ENCODE data around the gene INAFM2. TPM values are rescaled to one million over a fixed set of nuclear protein-coding genes. Genes with fewer than 3 reads are reported as not detected.

INAFM2 gene
- total and polyA plus RNA-seq, 4 experiments from 2014 or later, result 0.08 to 7.5 (median 5.0) TPM

- Histone ChIP-seq H3K27me3 (ENCODE audit: insufficient read depth, low read length) (no peaks in the 10 kb centered on the region), H3K4me1 (ENCODE audit: insufficient read depth, low read length) (peaks cover 15% of the 10 kb centered on the region), H3K36me3 (ENCODE audit: insufficient read depth, low read length) (no peaks in the 10 kb centered on the region), H3K4me3 (ENCODE audit: low read length in 2 of 2) (no peak overlapping the region), H3K27ac (ENCODE audit: low read depth, low read length) (no peak overlapping the region), H3K9me3 (ENCODE audit: control insufficient read depth in 1 of 2, low read length in 2 of 2) (no peaks in the 10 kb centered on the region)
- Mint-ChIP-seq H3K27me3 (peaks cover 0 to 2% of the 10 kb centered on the region in 2 donors), H3K9me3 (no peaks in the 10 kb centered on the region), H3K36me3 (no peaks in the 10 kb centered on the region), H3K27ac (no peak overlapping the region), H3K4me3 (no peak overlapping the region), H3K4me1 (peaks cover 7 to 16% (median 9%) of the 10 kb centered on the region in 4 donors)
- CTCF ChIA-PET (ENCODE audit: partially characterized antibody), result interaction anchor here (1.3 to 21.4 kb wide), 7 partner anchors 7 to 58 kb away, joined by 4 to 634 read pairs (median 39); partner anchors contain the start of genes ANKRD63, INAFM2 and PLCB2
- DNase-seq, result no peak
- POLR2A ChIA-PET (ENCODE audit: partially characterized antibody), result interaction anchor here (0.9 to 1.7 kb wide), 4 partner anchors 9 to 105 kb away, joined by 3 to 7 read pairs (median 4); partner anchors contain the start of genes INAFM2 and PLCB2
- intact Hi-C loops (cut with micrococcal nuclease), result no loop called here
Measured at GRCh38 chr15:40334541-40334940, 11.0 kb downstream of the INAFM2 start.

- Mint-ChIP-seq H3K9me3 (no peaks in the 10 kb centered on the region), H3K27ac (peak overlapping the region in 1 of 7 donors; percentile 13), H3K4me3 (no peak overlapping the region), H3K27me3 (peaks cover 0 to 2% of the 10 kb centered on the region in 2 donors), H3K36me3 (no peaks in the 10 kb centered on the region), H3K4me1 (peaks cover 7 to 16% (median 9%) of the 10 kb centered on the region in 4 donors)
- intact Hi-C loops (cut with micrococcal nuclease), result loop anchor here (5.0 kb wide), 1 partner anchor 118 kb away; no protein-coding TSS in a partner anchor
- Histone ChIP-seq H3K4me3 (ENCODE audit: low read length in 2 of 2) (no peak overlapping the region), H3K27ac (ENCODE audit: low read depth, low read length) (no peak overlapping the region), H3K9me3 (ENCODE audit: control insufficient read depth in 1 of 2, low read length in 2 of 2) (no peaks in the 10 kb centered on the region), H3K4me1 (ENCODE audit: insufficient read depth, low read length) (peaks cover 15% of the 10 kb centered on the region), H3K36me3 (ENCODE audit: insufficient read depth, low read length) (no peaks in the 10 kb centered on the region), H3K27me3 (ENCODE audit: insufficient read depth, low read length) (no peaks in the 10 kb centered on the region)
- no peak for DNase-seq
- ChIA-PET CTCF (ENCODE audit: partially characterized antibody) (interaction anchor here (0.6 to 21.4 kb wide), 9 partner anchors 8 to 87 kb away, joined by 3 to 634 read pairs (median 14); partner anchors contain the start of genes ANKRD63, INAFM2 and PLCB2), POLR2A (ENCODE audit: partially characterized antibody) (interaction anchor here (1.0 to 4.2 kb wide), 4 partner anchors 12 to 105 kb away, joined by 3 to 32 read pairs (median 6); partner anchors contain the start of genes INAFM2 and PLCB2)
Measured at GRCh38 chr15:40334941-40335795, 11.7 kb downstream of the INAFM2 start.

- Histone ChIP-seq H3K4me1 (ENCODE audit: insufficient read depth, low read length) (peaks cover 15% of the 10 kb centered on the region), H3K36me3 (ENCODE audit: insufficient read depth, low read length) (no peaks in the 10 kb centered on the region), H3K4me3 (ENCODE audit: low read length in 2 of 2) (no peak overlapping the region), H3K27me3 (ENCODE audit: insufficient read depth, low read length) (no peaks in the 10 kb centered on the region), H3K27ac (ENCODE audit: low read depth, low read length) (no peak overlapping the region), H3K9me3 (ENCODE audit: control insufficient read depth in 1 of 2, low read length in 2 of 2) (no peaks in the 10 kb centered on the region)
- no peak for DNase-seq
- Mint-ChIP-seq H3K36me3 (no peaks in the 10 kb centered on the region), H3K27ac (peak overlapping the region in 1 of 7 donors; percentile 47), H3K4me1 (peaks cover 7 to 16% (median 9%) of the 10 kb centered on the region in 4 donors), H3K4me3 (no peak overlapping the region), H3K9me3 (no peaks in the 10 kb centered on the region), H3K27me3 (peaks cover 0 to 2% of the 10 kb centered on the region in 2 donors)
- ChIA-PET POLR2A (ENCODE audit: partially characterized antibody) (interaction anchor here (1.2 to 4.2 kb wide), 2 partner anchors 16 to 27 kb away, joined by 4 to 32 read pairs; partner anchors contain the start of gene PLCB2), CTCF (ENCODE audit: partially characterized antibody) (interaction anchor here (0.6 to 21.4 kb wide), 16 partner anchors 9 to 292 kb away, joined by 3 to 634 read pairs (median 8); partner anchors contain the start of genes ANKRD63, INAFM2 and PLCB2)
- intact Hi-C loops (cut with micrococcal nuclease), result loop anchor here (5.0 kb wide), 1 partner anchor 119 kb away; no protein-coding TSS in a partner anchor
Measured at GRCh38 chr15:40335938-40336743, 12.6 kb downstream of the INAFM2 start.

GRCh38 chr15:40336744-40337122 lies 13.2 kb downstream of the INAFM2 start:
- Mint-ChIP-seq H3K4me1 (peaks cover 7 to 16% (median 9%) of the 10 kb centered on the region in 4 donors), H3K27me3 (peaks cover 0 to 2% of the 10 kb centered on the region in 2 donors), H3K9me3 (no peaks in the 10 kb centered on the region), H3K4me3 (no peak overlapping the region), H3K36me3 (no peaks in the 10 kb centered on the region), H3K27ac (peak overlapping the region in 1 of 7 donors; percentile 47)
- Histone ChIP-seq H3K4me3 (ENCODE audit: low read length in 2 of 2) (no peak overlapping the region), H3K27me3 (ENCODE audit: insufficient read depth, low read length) (no peaks in the 10 kb centered on the region), H3K27ac (ENCODE audit: low read depth, low read length) (no peak overlapping the region), H3K36me3 (ENCODE audit: insufficient read depth, low read length) (no peaks in the 10 kb centered on the region), H3K9me3 (ENCODE audit: control insufficient read depth in 1 of 2, low read length in 2 of 2) (no peaks in the 10 kb centered on the region), H3K4me1 (ENCODE audit: insufficient read depth, low read length) (peaks cover 15% of the 10 kb centered on the region)
- no peak for DNase-seq
- CTCF ChIA-PET (ENCODE audit: partially characterized antibody), result interaction anchor here (1.4 to 21.4 kb wide), 18 partner anchors 8 to 293 kb away, joined by 3 to 634 read pairs (median 10); partner anchors contain the start of genes ANKRD63, INAFM2 and PLCB2
- POLR2A ChIA-PET (ENCODE audit: partially characterized antibody), result interaction anchor here (0.9 to 4.2 kb wide), 3 partner anchors 17 to 36 kb away, joined by 3 to 32 read pairs (median 4); partner anchors contain the start of gene PLCB2
- intact Hi-C loops (cut with micrococcal nuclease), result loop anchor here (5.0 kb wide), 1 partner anchor 119 kb away; no protein-coding TSS in a partner anchor

GRCh38 chr15:40337597-40337996 lies 14.1 kb downstream of the INAFM2 start:
- peaks cover 15% of the 10 kb centered on the region for H3K4me1 ChIP-seq (ENCODE audit: insufficient read depth, low read length)
- DNase-seq, result no peak
- H3K9me3 Mint-ChIP-seq, result no peaks in the 10 kb centered on the region
- ChIA-PET POLR2A (ENCODE audit: partially characterized antibody) (interaction anchor here (0.7 to 4.2 kb wide), 8 partner anchors 13 to 84 kb away, joined by 3 to 32 read pairs (median 4); partner anchors contain the start of genes INAFM2 and PLCB2), CTCF (ENCODE audit: partially characterized antibody) (interaction anchor here (0.6 to 21.4 kb wide), 31 partner anchors 9 to 549 kb away, joined by 3 to 634 read pairs (median 6); partner anchors contain the start of genes ANKRD63, BAHD1, INAFM2 and KNSTRN)
- no peaks in the 10 kb centered on the region for H3K27me3 ChIP-seq (ENCODE audit: insufficient read depth, low read length)
- H3K4me3 ChIP-seq (ENCODE audit: low read length in 2 of 2), result no peak overlapping the region
- no peaks in the 10 kb centered on the region for H3K36me3 Mint-ChIP-seq
- peaks cover 7 to 16% (median 9%) of the 10 kb centered on the region in 4 donors for H3K4me1 Mint-ChIP-seq
- H3K27me3 Mint-ChIP-seq, result peaks cover 0 to 2% of the 10 kb centered on the region in 2 donors
- H3K27ac Mint-ChIP-seq, result no peak overlapping the region
- H3K36me3 ChIP-seq (ENCODE audit: insufficient read depth, low read length), result no peaks in the 10 kb centered on the region
- no peaks in the 10 kb centered on the region for H3K9me3 ChIP-seq (ENCODE audit: control insufficient read depth in 1 of 2, low read length in 2 of 2)
- H3K27ac ChIP-seq (ENCODE audit: low read depth, low read length), result no peak overlapping the region
- intact Hi-C loops (cut with micrococcal nuclease), result loop anchor here (5.0 kb wide), 1 partner anchor 120 kb away; no protein-coding TSS in a partner anchor
- no peak overlapping the region for H3K4me3 Mint-ChIP-seq

- H3K4me1 ChIP-seq (ENCODE audit: insufficient read depth, low read length), result peaks cover 15% of the 10 kb centered on the region
- peak overlapping the region in 1 of 8 donors; percentile 46 for H3K4me3 Mint-ChIP-seq
- no peaks in the 10 kb centered on the region for H3K36me3 Mint-ChIP-seq
- peaks cover 0 to 2% of the 10 kb centered on the region in 2 donors for H3K27me3 Mint-ChIP-seq
- H3K9me3 Mint-ChIP-seq, result no peaks in the 10 kb centered on the region
- no peak overlapping the region for H3K27ac Mint-ChIP-seq
- no peaks in the 10 kb centered on the region for H3K9me3 ChIP-seq (ENCODE audit: control insufficient read depth in 1 of 2, low read length in 2 of 2)
- H3K27ac ChIP-seq (ENCODE audit: low read depth, low read length), result no peak overlapping the region
- DNase-seq, result peak; percentile 69 to 72 (median 71)
- no peaks in the 10 kb centered on the region for H3K36me3 ChIP-seq (ENCODE audit: insufficient read depth, low read length)
- CTCF ChIA-PET (ENCODE audit: partially characterized antibody), result interaction anchor here (0.6 to 21.4 kb wide), 34 partner anchors 8 to 550 kb away, joined by 3 to 634 read pairs (median 6); partner anchors contain the start of genes ANKRD63, BAHD1, INAFM2 and KNSTRN
- no peak overlapping the region for H3K4me3 ChIP-seq (ENCODE audit: low read length in 2 of 2)
- H3K27me3 ChIP-seq (ENCODE audit: insufficient read depth, low read length), result no peaks in the 10 kb centered on the region
- intact Hi-C loops (cut with micrococcal nuclease), result loop anchor here (1.0 to 5.0 kb wide), 4 partner anchors 17 to 121 kb away; partner anchors contain the start of gene PLCB2
- H3K4me1 Mint-ChIP-seq, result peaks cover 7 to 16% (median 9%) of the 10 kb centered on the region in 4 donors
- POLR2A ChIA-PET (ENCODE audit: partially characterized antibody), result interaction anchor here (0.6 to 4.2 kb wide), 8 partner anchors 12 to 332 kb away, joined by 3 to 32 read pairs (median 4); partner anchors contain the start of genes INAFM2 and PLCB2
Measured at GRCh38 chr15:40338041-40338657, 14.7 kb downstream of the INAFM2 start.

Measured in CD4-positive, alpha-beta memory T cell (primary cell).